Cardiac muscle cell (in vitro differentiated cells and primary cell): ENCODE results near the gene NCK1. TPM values are rescaled to one million over a fixed set of nuclear protein-coding genes. Genes with fewer than 3 reads are reported as not detected.
A peak's percentile ranks its signal among the peaks of the same experiment; 100 is the strongest.

Experiments used
- DNase-seq, 2 donors: peaks; one replicate each; pipeline versions ENCODE4 v3.0.0 to v3.0.0-alpha.2; 2010 to 2017; ENCODE audit warnings: low read depth in 1 of 2, low spot score in 1 of 2
- H3K27ac ChIP-seq: fragments of 200-600 bp; sonication (generic); 2 replicates; pipeline ENCODE4 v1.5.1; 2016
- H3K27me3 ChIP-seq: fragments of 200-600 bp; sonication (generic); 2 replicates; pipeline ENCODE4 v1.6.0; 2016; ENCODE audit warnings: control low read depth
- H3K36me3 ChIP-seq: fragments of 200-600 bp; sonication (generic); 2 replicates; pipeline ENCODE4 v1.5.1; 2016; ENCODE audit warnings: control low read depth
- H3K4me1 ChIP-seq: fragments of 200-600 bp; sonication (generic); 2 replicates; pipeline ENCODE4 v1.8.1; 2017; ENCODE audit warnings: low read depth, mild to moderate bottlenecking, mixed run types
- H3K4me3 ChIP-seq: fragments of 200-600 bp; sonication (generic); 2 replicates; pipeline ENCODE4 v1.5.1; 2016; ENCODE audit warnings: mild to moderate bottlenecking
- H3K9me3 ChIP-seq: fragments of 200-600 bp; sonication (generic); 2 replicates; pipeline ENCODE4 v1.5.1; 2017; ENCODE audit warnings: low read depth, mild to moderate bottlenecking, control low read depth
- polyA plus RNA-seq: library from polyadenylated mRNA; unstranded; fragments of >200 nt; fragmentation: Nextera tagmentation; extraction: Ambion mirVana; gene quantifications from 2 replicates; pipeline ENCODE4 v1.2.1, GENCODE V29; 2016
- total RNA-seq: library from RNA; depleted of rRNA; stranded (reverse); fragments of >200 nt; gene quantifications from 2 replicates; pipeline ENCODE4 v1.2.3, GENCODE V29; 2016
- TF ChIP-seq, protein P1 (sequence below): IDR thresholded peaks from 2 replicates; pipeline ENCODE4 v1.5.1; 2012; ENCODE audit warnings: low read depth, mild to moderate bottlenecking, low read length

NCK1 gene
- total and polyA plus RNA-seq, 2 experiments from 2014 or later = 24.6 to 30.3 TPM

DNA sequence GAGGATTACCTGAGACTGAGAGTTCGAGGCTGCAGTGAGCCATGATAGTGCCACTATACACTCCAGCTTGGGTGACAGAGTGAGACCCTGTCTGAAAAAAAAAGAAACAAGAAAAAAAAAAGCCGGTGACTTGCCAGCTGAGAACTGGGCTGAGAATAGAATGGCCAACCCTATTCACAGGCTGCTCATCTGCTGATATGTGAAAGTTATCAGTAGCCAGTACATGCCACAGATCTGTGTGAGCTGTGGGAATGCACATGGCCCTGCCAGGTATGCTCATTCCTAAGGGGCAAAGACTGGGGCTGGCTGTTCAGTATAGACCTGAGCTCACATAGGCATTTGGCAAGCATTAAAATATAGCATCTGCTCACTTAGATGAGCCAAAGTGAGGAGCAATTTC is 126.6 kb downstream of the NCK1 start:
- Histone ChIP-seq H3K4me1 (no peaks in the 10 kb centered on the region), H3K9me3 (no peaks in the 10 kb centered on the region), H3K27ac (no peak overlapping the region), H3K27me3 (no peaks in the 10 kb centered on the region), H3K36me3 (no peaks in the 10 kb centered on the region), H3K4me3 (no peak overlapping the region)
- no peak for DNase-seq
- TF ChIP-seq, protein P1, sequence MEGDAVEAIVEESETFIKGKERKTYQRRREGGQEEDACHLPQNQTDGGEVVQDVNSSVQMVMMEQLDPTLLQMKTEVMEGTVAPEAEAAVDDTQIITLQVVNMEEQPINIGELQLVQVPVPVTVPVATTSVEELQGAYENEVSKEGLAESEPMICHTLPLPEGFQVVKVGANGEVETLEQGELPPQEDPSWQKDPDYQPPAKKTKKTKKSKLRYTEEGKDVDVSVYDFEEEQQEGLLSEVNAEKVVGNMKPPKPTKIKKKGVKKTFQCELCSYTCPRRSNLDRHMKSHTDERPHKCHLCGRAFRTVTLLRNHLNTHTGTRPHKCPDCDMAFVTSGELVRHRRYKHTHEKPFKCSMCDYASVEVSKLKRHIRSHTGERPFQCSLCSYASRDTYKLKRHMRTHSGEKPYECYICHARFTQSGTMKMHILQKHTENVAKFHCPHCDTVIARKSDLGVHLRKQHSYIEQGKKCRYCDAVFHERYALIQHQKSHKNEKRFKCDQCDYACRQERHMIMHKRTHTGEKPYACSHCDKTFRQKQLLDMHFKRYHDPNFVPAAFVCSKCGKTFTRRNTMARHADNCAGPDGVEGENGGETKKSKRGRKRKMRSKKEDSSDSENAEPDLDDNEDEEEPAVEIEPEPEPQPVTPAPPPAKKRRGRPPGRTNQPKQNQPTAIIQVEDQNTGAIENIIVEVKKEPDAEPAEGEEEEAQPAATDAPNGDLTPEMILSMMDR = no peak

GRCh38 chr3:136989781-136990524 is 127.9 kb downstream of the NCK1 start:
- TF ChIP-seq, protein P1 = no peak
- no peaks in the 10 kb centered on the region for H3K4me1 ChIP-seq
- no peak for DNase-seq
- no peaks in the 10 kb centered on the region for H3K9me3 ChIP-seq
- no peak overlapping the region for H3K27ac ChIP-seq
- H3K27me3 ChIP-seq = no peaks in the 10 kb centered on the region
- H3K36me3 ChIP-seq = no peaks in the 10 kb centered on the region
- H3K4me3 ChIP-seq = no peak overlapping the region

DNA sequence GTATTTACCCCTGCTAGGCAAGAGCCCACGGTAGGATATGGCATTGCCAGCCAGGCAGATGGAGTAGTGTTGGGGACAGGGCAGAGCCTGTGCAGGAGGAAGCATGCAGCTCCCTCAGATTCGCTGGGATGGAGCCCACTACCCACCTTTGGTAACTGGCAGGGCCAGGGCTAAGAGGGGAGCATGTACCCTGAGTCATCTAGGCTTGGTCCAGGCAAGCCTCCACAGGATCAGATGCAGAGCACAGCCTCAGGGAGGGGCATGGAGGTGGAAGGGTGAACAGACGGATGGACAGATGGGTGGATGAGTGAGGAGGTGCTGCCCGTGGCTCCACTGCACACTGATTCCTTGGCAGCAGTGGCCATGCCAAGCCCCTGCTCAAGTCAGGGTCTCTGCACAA is 128.8 kb downstream of the NCK1 start:
- DNase-seq = no peak
- Histone ChIP-seq H3K4me1 (no peaks in the 10 kb centered on the region), H3K27ac (no peak overlapping the region), H3K36me3 (no peaks in the 10 kb centered on the region), H3K9me3 (no peaks in the 10 kb centered on the region), H3K27me3 (no peaks in the 10 kb centered on the region), H3K4me3 (no peak overlapping the region)
- TF ChIP-seq, protein P1 = no peak

- DNase-seq = no peak
- Histone ChIP-seq H3K9me3 (no peaks in the 10 kb centered on the region), H3K27me3 (no peaks in the 10 kb centered on the region), H3K4me3 (no peak overlapping the region), H3K36me3 (no peaks in the 10 kb centered on the region), H3K27ac (no peak overlapping the region), H3K4me1 (no peaks in the 10 kb centered on the region)
- TF ChIP-seq, protein P1 = no peak
Measured at GRCh38 chr3:136992115-136992514, 130.1 kb downstream of the NCK1 start.

- Histone ChIP-seq H3K27ac (no peak overlapping the region), H3K9me3 (no peaks in the 10 kb centered on the region), H3K4me1 (no peaks in the 10 kb centered on the region), H3K4me3 (no peak overlapping the region), H3K27me3 (no peaks in the 10 kb centered on the region), H3K36me3 (no peaks in the 10 kb centered on the region)
- DNase-seq = peak in 1 of 2 donors; percentile 98
- TF ChIP-seq, protein P1 = no peak
Measured at GRCh38 chr3:136994772-136995516, 132.9 kb downstream of the NCK1 start.
